Upper lobe of right lung (tissue), 1 donor: ENCODE results near the gene SET. TPM values are rescaled to one million over a fixed set of nuclear protein-coding genes. Genes with fewer than 3 reads are reported as not detected.
"Not testable (repeated sequence)": the region's sequence is repeated elsewhere in the genome, so short reads cannot be mapped to it uniquely, and the experiment has no call there.

Experiments used
- ATAC-seq: fragments of 200-7000 bp; cut with Tn5 transposase; one replicate; pipeline ENCODE4 v1.9.1; 2020; ENCODE audit warnings: mild to moderate bottlenecking, moderate library complexity
- DNase-seq: peaks from one replicate; pipeline ENCODE4 v3.0.0-alpha.2; 2020
- H3K27ac ChIP-seq: fragments of 200-600 bp; one replicate; pipeline ENCODE4 v1.8.0; 2022
- H3K27me3 ChIP-seq: fragments of 200-600 bp; one replicate; pipeline ENCODE4 v1.8.0; 2022; ENCODE audit warnings: mild to moderate bottlenecking
- H3K36me3 ChIP-seq: fragments of 200-600 bp; one replicate; pipeline ENCODE4 v1.8.0; 2022
- H3K4me1 ChIP-seq: fragments of 200-600 bp; one replicate; pipeline ENCODE4 v1.8.0; 2022
- H3K4me3 ChIP-seq: fragments of 200-600 bp; one replicate; pipeline ENCODE4 v1.8.0; 2022; ENCODE audit warnings: mild to moderate bottlenecking
- H3K9me3 ChIP-seq: fragments of 200-600 bp; one replicate; pipeline ENCODE4 v1.8.0; 2022
- CTCF ChIP-seq: fragments of 200-600 bp; IDR thresholded peaks from one replicate; pipeline ENCODE4 v1.8.0; 2022; ENCODE audit warnings: antibody characterized with exemption
- intact Hi-C: fragments of 100-400 bp; cut with DNase I; formaldehyde crosslinking; loops from one replicate; pipeline ENCODE4 v1.11.0; 2022
- long read RNA-seq: library from polyadenylated mRNA; unstranded; transcript quantifications from one replicate; pipeline ENCODE4 v2.0.0, GENCODE V29; 2021
- total RNA-seq: library from RNA; stranded (reverse); fragmentation: NEBNext Ultra II Directional; extraction: Animal tissue kit (Norgen Biotek cat#: 25700); gene quantifications from one replicate; pipeline ENCODE4 v1.2.1, GENCODE V29; 2021
- donor health status: DM: no; HTN: yes; CAD: no; lungs with severe emphysema.

The SET gene
- total RNA-seq: 227 TPM
- long read RNA-seq, transcript SET-201 (8 exons, 2,915 nt): major isoform, 329 of 371 reads
- long read RNA-seq, transcript SET-204 (8 exons, 2,850 nt): minor isoform, 25 of 371 reads
- long read RNA-seq, partial matches to known transcripts: 3 of 371 reads
- long read RNA-seq, other reads (novel, unspliced or antisense): 14 of 371 reads

GRCh38 chr9:128688501-128689292, at the start of gene SET:
TSS of gene SET (plus strand) at chr9:128689222. CDS start at chr9:128689583, 361 bp downstream.
- H3K9me3 ChIP-seq: no peaks in the 10 kb centered on the region
- peak within 1 kb of the TSS; percentile 75 for H3K4me3 ChIP-seq
- H3K36me3 ChIP-seq: peaks cover 26% of the 10 kb centered on the region
- TF ChIP-seq CTCF: no peak
- DNase-seq (peak; percentile 99), ATAC-seq (peak; percentile 92)
- H3K27ac ChIP-seq: peak within 1 kb of the TSS; percentile 96
- H3K27me3 ChIP-seq: no peaks in the 10 kb centered on the region
- H3K4me1 ChIP-seq: peaks cover 42% of the 10 kb centered on the region
- intact Hi-C loops: no loop called here

DNA sequence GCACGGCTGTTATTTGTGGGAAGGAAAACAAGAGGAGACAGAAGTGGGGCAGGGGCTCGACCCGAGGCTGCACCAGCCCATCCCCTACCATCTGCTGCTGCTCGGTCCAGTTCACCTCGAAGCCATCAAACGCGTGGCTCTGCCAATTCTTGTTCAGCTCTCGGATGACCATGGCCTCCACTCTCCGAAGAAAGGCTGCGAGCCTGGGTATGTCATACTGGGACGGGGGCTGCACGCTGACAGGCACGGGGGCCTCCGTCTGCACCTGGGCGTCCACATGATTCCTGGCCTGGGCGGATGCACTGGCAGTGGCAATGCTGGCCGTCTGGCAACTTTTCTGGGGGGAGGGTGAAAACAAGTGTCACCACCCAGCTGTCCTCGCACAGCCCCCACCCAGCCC, 48.4 kb upstream of the SET start:
- no peak for ATAC-seq
- intact Hi-C loops: no loop called here
- H3K36me3 ChIP-seq: no peaks in the 10 kb centered on the region
- no peaks in the 10 kb centered on the region for H3K27me3 ChIP-seq
- H3K27ac ChIP-seq: no peak overlapping the region
- H3K9me3 ChIP-seq: no peaks in the 10 kb centered on the region
- H3K4me1 ChIP-seq: peaks cover 10% of the 10 kb centered on the region
- DNase-seq: no peak
- TF ChIP-seq CTCF: no peak
- no peak overlapping the region for H3K4me3 ChIP-seq

DNA sequence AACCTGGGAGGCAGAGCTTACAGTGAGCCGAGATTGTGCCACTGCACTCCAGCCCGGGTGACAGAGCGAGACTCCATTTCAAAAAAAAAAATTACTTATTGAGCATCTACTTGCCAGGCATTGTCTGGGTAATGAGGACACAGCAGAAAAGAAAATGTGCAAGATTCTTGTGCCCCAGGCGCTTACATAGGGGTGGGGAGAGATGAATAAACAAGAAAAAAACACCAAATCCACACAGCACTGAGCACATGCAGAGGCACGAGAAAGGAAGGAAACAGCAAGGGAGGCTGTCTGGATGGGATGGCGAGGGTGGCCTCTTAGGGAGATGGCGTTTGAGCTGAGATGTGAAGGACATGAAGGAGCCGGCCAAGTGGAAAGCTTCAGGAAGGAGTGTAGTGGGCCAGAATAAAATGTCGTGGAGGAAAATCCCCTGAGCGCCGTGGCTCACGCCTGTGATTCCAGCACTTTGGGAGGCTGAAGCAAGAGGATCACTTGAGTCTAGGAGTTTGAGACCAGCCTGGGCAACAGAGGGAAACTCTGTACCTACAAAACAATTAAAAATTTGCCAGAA, 46.3 kb upstream of the SET start:
- DNase-seq (no peak), ATAC-seq (no peak)
- no peak for TF ChIP-seq CTCF
- intact Hi-C loops: no loop called here
- Histone ChIP-seq H3K36me3 (no peaks in the 10 kb centered on the region), H3K27ac (no peak overlapping the region), H3K4me1 (no peaks in the 10 kb centered on the region), H3K9me3 (no peaks in the 10 kb centered on the region), H3K4me3 (no peak overlapping the region), H3K27me3 (no peaks in the 10 kb centered on the region)

GRCh38 chr9:128643519-128644300, 45.3 kb upstream of the SET start:
- H3K4me1 ChIP-seq: no peaks in the 10 kb centered on the region
- intact Hi-C loops: no loop called here
- no peak overlapping the region for H3K27ac ChIP-seq
- TF ChIP-seq CTCF: no peak
- no peak for ATAC-seq
- H3K9me3 ChIP-seq: no peaks in the 10 kb centered on the region
- H3K4me3 ChIP-seq: no peak overlapping the region
- no peaks in the 10 kb centered on the region for H3K27me3 ChIP-seq
- no peaks in the 10 kb centered on the region for H3K36me3 ChIP-seq
- no peak for DNase-seq

- ATAC-seq (peak; percentile 95), DNase-seq (peak; percentile 70)
- H3K36me3 ChIP-seq, H3K27ac ChIP-seq, H3K27me3 ChIP-seq, intact Hi-C loops, H3K4me3 ChIP-seq, H3K4me1 ChIP-seq, H3K9me3 ChIP-seq: not testable (repeated sequence)
- TF ChIP-seq CTCF: peak; percentile 39
These were observed 40.8 kb upstream of the SET start for GRCh38 chr9:128648206-128648605.
